GM23248 (cell line): ENCODE results near the gene LIMS2. TPM values are rescaled to one million over a fixed set of nuclear protein-coding genes. Genes with fewer than 3 reads are reported as not detected.

Experiments used
- DNase-seq: peaks from one replicate; pipeline ENCODE4 v3.0.0-alpha.2; 2015
- H2AFZ ChIP-seq: fragments of 200-600 bp; sonication (generic); 2 replicates; pipeline ENCODE4 v1.6.1; 2016; ENCODE audit warnings: antibody characterized with exemption
- H3F3A ChIP-seq: fragments of 200-600 bp; sonication (generic); 2 replicates; pipeline ENCODE4 v1.6.1; 2016; ENCODE audit warnings: mild to moderate bottlenecking, antibody characterized with exemption, mixed run types; ENCODE audit not compliant: insufficient read depth
- H3K27ac ChIP-seq: fragments of 200-600 bp; sonication (generic); 2 replicates; pipeline ENCODE4 v1.5.1; 2016; ENCODE audit warnings: mild to moderate bottlenecking
- H3K27me3 ChIP-seq: fragments of 200-600 bp; sonication (generic); replicated peaks from 2 replicates; pipeline ENCODE4 v1.6.1; 2016; ENCODE audit warnings: mild to moderate bottlenecking; ENCODE audit not compliant: insufficient read depth
- H3K36me3 ChIP-seq: fragments of 200-600 bp; sonication (generic); 2 replicates; pipeline ENCODE4 v1.6.1; 2016; ENCODE audit warnings: low read depth, mild to moderate bottlenecking
- H3K4me1 ChIP-seq: fragments of 200-600 bp; sonication (generic); 2 replicates; pipeline ENCODE4 v1.6.1; 2016; ENCODE audit warnings: mild to moderate bottlenecking; ENCODE audit not compliant: insufficient read depth
- H3K4me2 ChIP-seq: fragments of 200-600 bp; sonication (generic); one replicate; pipeline ENCODE4 v1.6.1; 2016; ENCODE audit warnings: mild to moderate bottlenecking; ENCODE audit not compliant: unreplicated experiment
- H3K4me3 ChIP-seq: fragments of 200-600 bp; sonication (generic); 2 replicates; pipeline ENCODE4 v1.5.1; 2016; ENCODE audit warnings: mild to moderate bottlenecking
- H3K79me2 ChIP-seq: fragments of 200-600 bp; sonication (generic); 2 replicates; pipeline ENCODE4 v1.6.1; 2016; ENCODE audit warnings: mild to moderate bottlenecking; ENCODE audit not compliant: insufficient read depth
- H3K9ac ChIP-seq: fragments of 200-600 bp; sonication (generic); 2 replicates; pipeline ENCODE4 v1.6.1; 2016; ENCODE audit warnings: mild to moderate bottlenecking
- H3K9me2 ChIP-seq: fragments of 200-600 bp; sonication (generic); 2 replicates; pipeline ENCODE4 v1.6.1; 2016; ENCODE audit warnings: mixed run types, mild to moderate bottlenecking, moderate library complexity; ENCODE audit not compliant: insufficient read depth
- H3K9me3 ChIP-seq: fragments of 200-600 bp; sonication (generic); one replicate; pipeline ENCODE4 v1.6.1; 2017; ENCODE audit warnings: low read depth
- H4K20me1 ChIP-seq: fragments of 200-600 bp; sonication (generic); 2 replicates; pipeline ENCODE4 v1.6.0; 2016; ENCODE audit not compliant: insufficient read depth
- EZH2 ChIP-seq: fragments of 200-600 bp; sonication (generic); IDR thresholded peaks from 2 replicates; pipeline ENCODE4 v1.6.1; 2018; ENCODE audit warnings: antibody characterized with exemption, mild to moderate bottlenecking; ENCODE audit not compliant: insufficient read depth, poor library complexity, severe bottlenecking
- EZH2phosphoT487 ChIP-seq: fragments of 200-600 bp; sonication (generic); IDR thresholded peaks from 2 replicates; pipeline ENCODE4 v1.6.1; 2018; ENCODE audit warnings: antibody characterized with exemption, moderate library complexity, mild to moderate bottlenecking, low read depth; ENCODE audit not compliant: insufficient read depth
- WGBS, 2 experiments: methylation state at CpG; one replicate each; pipeline ENCODE4 v1.1.6; 2015 to 2017; ENCODE audit warnings: low lambda C conversion rate in 2 of 2, low coverage in 1 of 2; ENCODE audit errors: missing lambda C conversion rate in 2 of 2; 5-methylcytosine and 5-hydroxymethylcytosine counted together
- in situ Hi-C: fragments of 300-500 bp; cut with MboI; formaldehyde crosslinking; loops from 2 replicates; pipeline ENCODE4 v1.15.0; 2020
- polyA plus RNA-seq: library from polyadenylated mRNA; unstranded; fragments of >200 nt; fragmentation: Nextera tagmentation; extraction: Ambion mirVana; gene quantifications from 2 replicates; pipeline ENCODE4 v1.2.1, GENCODE V29; 2016
- total RNA-seq: library from RNA; depleted of rRNA; stranded (reverse); fragments of >200 nt; shearing (Covaris generic); gene quantifications from 2 replicates; pipeline ENCODE4 v1.2.3, GENCODE V29; 2014

LIMS2 gene
- total and polyA plus RNA-seq, 2 experiments from 2014 or later, result 7.2 to 30.4 TPM

DNA sequence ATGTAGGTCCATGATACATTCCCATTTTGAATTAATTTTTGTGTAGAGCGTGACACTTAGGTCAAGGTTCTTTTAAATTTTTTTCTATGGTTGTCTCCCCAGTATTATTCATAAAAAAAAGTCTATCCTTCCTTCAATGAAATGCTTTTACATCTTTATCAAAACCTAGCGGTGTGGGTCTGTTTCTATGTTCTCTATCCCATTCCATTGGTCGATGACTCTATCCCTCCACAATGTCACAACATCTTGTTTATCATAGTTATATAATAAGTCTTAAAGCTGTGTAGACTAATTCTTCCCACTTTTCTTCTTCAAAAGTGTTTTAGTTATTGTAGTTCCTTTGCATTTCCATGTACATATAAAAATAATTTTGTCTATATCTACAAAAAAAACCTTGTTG is 76.6 kb downstream of the LIMS2 start:
- Histone ChIP-seq H3K27me3 (no peaks in the 10 kb centered on the region), H3K4me3 (no peak overlapping the region), H3K9me2 (no peaks in the 10 kb centered on the region), H3K9ac (no peak overlapping the region), H3K27ac (no peak overlapping the region), H3K9me3 (no peaks in the 10 kb centered on the region), H3K4me1 (peaks cover 16% of the 10 kb centered on the region), H4K20me1 (no peaks in the 10 kb centered on the region), H2AFZ (peak overlapping the region; percentile 41; the same call in 1 of the 2 replicates), H3K79me2 (no peaks in the 10 kb centered on the region), H3K36me3 (no peaks in the 10 kb centered on the region), H3F3A (peaks cover 21% of the 10 kb centered on the region), H3K4me2 (no peak overlapping the region)
- DNase-seq, result peak; percentile 19
- in situ Hi-C loops, result no loop called here
- WGBS, 2 experiments, result 80 to 86% methylated on average over 3 of the region's 3 CpGs
- TF ChIP-seq EZH2phosphoT487 (no peak), EZH2 (no peak)

DNA sequence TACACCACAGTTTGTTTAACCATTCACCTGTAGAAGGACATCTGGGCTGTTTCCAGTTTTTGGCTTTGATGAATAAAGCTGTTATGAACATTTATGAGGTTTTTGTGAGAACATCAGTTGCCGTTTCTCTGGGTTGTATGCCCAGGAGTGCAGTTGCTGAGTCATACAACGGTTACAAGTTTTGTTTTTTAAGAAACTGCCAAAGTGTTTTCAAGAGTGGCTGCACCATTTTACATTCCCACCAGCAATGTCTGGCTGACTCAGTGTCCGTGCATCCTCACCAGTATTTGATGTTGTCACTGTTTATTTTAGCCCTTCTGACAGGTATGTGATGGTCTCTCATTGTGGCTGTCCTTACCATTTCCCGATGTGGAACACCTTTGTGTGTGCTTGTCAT is 77.3 kb downstream of the LIMS2 start:
- Histone ChIP-seq H3K4me2 (no peak overlapping the region), H3K27me3 (no peaks in the 10 kb centered on the region), H3K36me3 (no peaks in the 10 kb centered on the region), H3F3A (peaks cover 21% of the 10 kb centered on the region), H3K27ac (no peak overlapping the region), H3K4me1 (peaks cover 16% of the 10 kb centered on the region), H3K4me3 (no peak overlapping the region), H4K20me1 (no peaks in the 10 kb centered on the region), H3K79me2 (no peaks in the 10 kb centered on the region), H3K9ac (no peak overlapping the region), H3K9me3 (no peaks in the 10 kb centered on the region), H3K9me2 (no peaks in the 10 kb centered on the region), H2AFZ (no peak overlapping the region)
- DNase-seq, result peak; percentile 59
- in situ Hi-C loops, result no loop called here
- TF ChIP-seq EZH2 (no peak), EZH2phosphoT487 (no peak)
- WGBS, 2 experiments, result 54 to 55% methylated on average over 4 of the region's 4 CpGs

DNA sequence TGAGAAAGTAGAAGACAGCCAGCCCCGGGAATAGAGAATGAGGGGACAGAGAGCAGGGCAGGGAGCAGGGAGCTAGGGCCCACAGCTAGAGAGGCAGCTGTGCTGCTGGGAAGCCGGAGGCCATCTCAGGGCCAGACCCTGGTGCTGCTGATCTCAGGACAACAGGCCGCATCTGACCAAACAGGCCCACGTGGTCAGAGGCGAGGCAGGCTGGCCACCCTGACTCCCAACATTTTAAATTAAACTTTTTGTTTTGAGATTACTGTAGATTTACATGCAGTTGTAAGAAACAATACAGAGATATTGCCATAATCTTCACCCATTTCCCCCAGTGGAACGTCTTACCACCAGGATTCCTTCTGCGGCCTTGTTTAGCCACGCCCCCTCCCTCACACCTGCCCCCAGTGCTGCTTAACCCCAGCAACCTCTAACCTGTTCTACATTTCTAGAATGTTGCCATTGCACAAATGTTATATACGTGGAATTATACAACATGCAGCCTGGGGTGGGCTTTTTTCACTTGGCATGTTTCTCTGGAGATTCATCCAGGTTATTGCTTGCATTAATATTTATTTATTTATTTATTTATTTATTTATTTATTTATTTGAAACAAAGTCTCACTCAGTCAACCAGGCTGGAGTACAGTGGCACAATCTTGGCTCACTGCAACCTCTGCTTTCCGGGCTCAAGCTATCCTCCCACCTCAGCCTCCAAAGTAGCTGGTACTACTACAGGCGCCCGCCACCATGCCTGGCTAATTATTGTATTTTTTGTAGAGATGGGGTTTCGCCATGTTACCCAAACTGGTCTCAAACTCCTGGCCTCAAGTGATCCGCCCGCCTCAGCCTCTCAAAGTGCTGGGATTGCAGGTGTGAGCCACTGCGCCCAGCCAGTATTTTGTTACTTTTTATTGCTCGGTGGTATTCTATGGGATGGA is 78.0 kb downstream of the LIMS2 start:
- WGBS, 2 experiments, result 82 to 86% methylated on average over 17 of the region's 17 CpGs
- Histone ChIP-seq H2AFZ (no peak overlapping the region), H3K4me3 (no peak overlapping the region), H3K9ac (no peak overlapping the region), H3K4me2 (no peak overlapping the region), H3K27me3 (no peaks in the 10 kb centered on the region), H3K4me1 (peaks cover 16% of the 10 kb centered on the region), H3K9me3 (no peaks in the 10 kb centered on the region), H3F3A (peaks cover 21% of the 10 kb centered on the region), H3K79me2 (no peaks in the 10 kb centered on the region), H3K27ac (no peak overlapping the region), H3K36me3 (no peaks in the 10 kb centered on the region), H4K20me1 (no peaks in the 10 kb centered on the region), H3K9me2 (no peaks in the 10 kb centered on the region)
- TF ChIP-seq EZH2, result no peak
- in situ Hi-C loops, result no loop called here
- no peak for DNase-seq

DNA sequence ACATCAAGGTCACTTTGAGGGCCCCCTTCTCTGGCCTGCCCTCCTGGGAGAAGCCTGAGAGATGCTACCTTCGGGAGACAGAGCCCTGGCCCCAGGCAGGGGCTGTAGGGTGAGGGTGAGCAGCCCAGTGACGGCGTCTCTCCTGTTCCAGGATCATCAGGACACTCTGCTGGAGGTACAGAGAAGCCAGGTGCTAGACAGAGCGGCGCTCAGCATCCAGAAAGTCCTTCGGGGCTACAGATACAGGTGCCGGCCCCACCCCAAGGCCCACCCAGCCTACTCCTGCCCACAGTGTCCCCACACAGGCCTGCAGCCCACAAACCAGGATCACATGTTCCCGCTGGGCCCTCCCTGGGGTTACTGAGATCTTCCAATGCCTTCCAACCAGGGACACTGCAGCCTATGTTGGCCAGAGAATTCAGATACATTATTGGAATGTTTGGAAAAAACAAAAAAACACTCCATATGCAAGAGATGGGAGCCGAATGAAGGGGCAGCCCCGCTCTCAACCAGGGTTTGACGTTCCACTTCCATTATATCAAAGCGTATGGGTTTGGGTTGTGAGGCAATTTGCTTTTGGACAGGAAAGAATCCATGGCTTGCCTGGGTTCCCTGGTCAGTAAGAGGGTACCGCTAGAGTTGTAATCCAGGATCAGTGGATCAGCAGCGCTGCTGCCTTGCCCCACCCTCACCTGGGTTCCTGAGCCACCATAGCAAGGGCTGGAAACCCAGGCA is 78.9 kb downstream of the LIMS2 start:
- WGBS, 2 experiments, result 89% methylated on average over 10 to 14 of the region's 14 CpGs
- Histone ChIP-seq H3K9me3 (no peaks in the 10 kb centered on the region), H3K9ac (no peak overlapping the region), H3K9me2 (no peaks in the 10 kb centered on the region), H2AFZ (no peak overlapping the region), H3K36me3 (no peaks in the 10 kb centered on the region), H3K79me2 (no peaks in the 10 kb centered on the region), H3K4me3 (no peak overlapping the region), H3K4me1 (peaks cover 16% of the 10 kb centered on the region), H3F3A (peaks cover 21% of the 10 kb centered on the region), H3K4me2 (no peak overlapping the region), H3K27ac (no peak overlapping the region), H4K20me1 (no peaks in the 10 kb centered on the region), H3K27me3 (no peaks in the 10 kb centered on the region)
- in situ Hi-C loops, result no loop called here
- TF ChIP-seq EZH2 (no peak), EZH2phosphoT487 (no peak)
- no peak for DNase-seq
